Mucosa of descending colon (tissue), 3 donors: ENCODE data around the gene FOXN3. TPM values are rescaled to one million over a fixed set of nuclear protein-coding genes. Genes with fewer than 3 reads are reported as not detected.

ENCODE experiments used
- ATAC-seq: fragments of 200-7000 bp; cut with Tn5 transposase; one replicate; pipeline ENCODE4 v1.9.1; 2020; ENCODE audit warnings: mild to moderate bottlenecking, moderate library complexity
- DNase-seq, 3 donors: peaks; one replicate each; pipeline ENCODE4 v3.0.0-alpha.2; 2020
- H3K36me3 ChIP-seq: fragments of 200-600 bp; one replicate; pipeline ENCODE4 v1.8.0; 2021; ENCODE audit warnings: low read depth, mild to moderate bottlenecking
- H3K4me1 ChIP-seq: fragments of 200-600 bp; one replicate; pipeline ENCODE4 v1.8.0; 2021; ENCODE audit warnings: low read depth, mild to moderate bottlenecking
- H3K4me3 ChIP-seq: fragments of 200-600 bp; one replicate; pipeline ENCODE4 v1.8.0; 2021; ENCODE audit warnings: mild to moderate bottlenecking
- H3K9me3 ChIP-seq: fragments of 200-600 bp; one replicate; pipeline ENCODE4 v1.8.0; 2021; ENCODE audit warnings: mild to moderate bottlenecking
- CTCF ChIP-seq: fragments of 200-600 bp; IDR thresholded peaks from one replicate; pipeline ENCODE4 v1.8.0; 2022; ENCODE audit warnings: antibody characterized with exemption, mild to moderate bottlenecking
- intact Hi-C, 2 donors: fragments of 100-400 bp; cut with DNase I in 1 of 2; cut with micrococcal nuclease in 1 of 2; formaldehyde crosslinking; loops; one replicate each; pipeline versions ENCODE4 v1.11.0 to v1.11.1; 2022; cut with DNase I, micrococcal nuclease
- total RNA-seq, 3 donors: library from RNA; stranded (reverse); fragmentation: NEBNext Ultra II Directional in 2 of 3; extraction: Animal tissue kit (Norgen Biotek cat#: 25700) in 2 of 3; gene quantifications; one replicate each; pipeline versions ENCODE4 v1.2.1 to v1.2.4, GENCODE V29; 2021 to 2023
- donor health status: DM: no; HTN: no; CAD: no; lungs with moderate emphysema.
- donor health status: DM: no; HTN: no; CAD: no.
- donor health status: DM: no; HTN: yes; CAD: no.

Gene FOXN3
- total RNA-seq, 3 donors from 2014 or later, result 77.4 to 154 (median 113) TPM

GRCh38 chr14:89129570-89129969 lies 287.5 kb downstream of the FOXN3 start:
- TF ChIP-seq CTCF, result no peak
- no peak for DNase-seq
- no peak for ATAC-seq
- no peaks in the 10 kb centered on the region for H3K9me3 ChIP-seq
- H3K4me3 ChIP-seq, result no peak overlapping the region
- no peaks in the 10 kb centered on the region for H3K36me3 ChIP-seq
- no peaks in the 10 kb centered on the region for H3K4me1 ChIP-seq
- intact Hi-C loops, result no loop called here

GRCh38 chr14:89128311-89129026 lies 288.6 kb downstream of the FOXN3 start:
- ATAC-seq (no peak), DNase-seq (no peak)
- TF ChIP-seq CTCF, result no peak
- intact Hi-C loops, result no loop called here
- Histone ChIP-seq H3K4me1 (no peaks in the 10 kb centered on the region), H3K9me3 (no peaks in the 10 kb centered on the region), H3K36me3 (no peaks in the 10 kb centered on the region), H3K4me3 (no peak overlapping the region)

DNA sequence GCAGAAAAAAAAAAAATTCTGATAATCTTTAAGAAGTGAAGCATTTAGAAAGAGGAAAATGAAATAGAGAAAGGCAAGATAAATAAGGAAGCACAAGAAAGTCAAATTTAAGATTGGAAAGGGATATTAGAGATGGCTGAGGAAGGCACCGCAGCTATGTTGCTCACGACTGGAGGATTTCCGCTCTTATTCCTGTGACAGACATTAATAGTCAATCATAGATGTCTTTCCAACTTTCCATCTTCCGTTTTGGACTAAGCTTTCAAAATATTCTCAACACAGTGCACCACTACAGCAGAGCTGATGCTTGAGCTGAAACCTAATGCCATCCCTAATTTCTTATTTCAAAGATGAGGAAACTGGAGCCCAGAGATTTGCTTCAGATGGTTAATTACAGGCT lies 290.6 kb downstream of the FOXN3 start:
- H3K9me3 ChIP-seq, result no peaks in the 10 kb centered on the region
- intact Hi-C loops, result no loop called here
- ATAC-seq, result no peak
- H3K36me3 ChIP-seq, result no peaks in the 10 kb centered on the region
- no peak for TF ChIP-seq CTCF
- no peak for DNase-seq
- H3K4me1 ChIP-seq, result no peaks in the 10 kb centered on the region
- H3K4me3 ChIP-seq, result no peak overlapping the region

GRCh38 chr14:89125216-89125615 lies 291.8 kb downstream of the FOXN3 start:
- intact Hi-C loops, result no loop called here
- TF ChIP-seq CTCF, result no peak

GRCh38 chr14:89123851-89124250 lies 293.2 kb downstream of the FOXN3 start:
- no peaks in the 10 kb centered on the region for H3K4me1 ChIP-seq
- no peaks in the 10 kb centered on the region for H3K36me3 ChIP-seq
- intact Hi-C loops, result no loop called here
- H3K9me3 ChIP-seq, result peaks cover 3% of the 10 kb centered on the region
- no peak for TF ChIP-seq CTCF
- DNase-seq (no peak), ATAC-seq (no peak)
- no peak overlapping the region for H3K4me3 ChIP-seq

More at GRCh38 chr14:89125216-89125615, 291.8 kb downstream of the FOXN3 start:
- Histone ChIP-seq H3K4me1 (no peaks in the 10 kb centered on the region), H3K36me3 (no peaks in the 10 kb centered on the region), H3K9me3 (peaks cover under 1% of the 10 kb centered on the region), H3K4me3 (no peak overlapping the region)
- no peak for ATAC-seq
- no peak for DNase-seq
